Heart left ventricle (tissue), 16 donors: ENCODE measurements around the gene NR1I3. TPM values are rescaled to one million over a fixed set of nuclear protein-coding genes. Genes with fewer than 3 reads are reported as not detected.

Experiments used
- ATAC-seq, 4 donors: fragments of 200-7000 bp; cut with Tn5 transposase; one replicate each; pipeline ENCODE4 v1.9.1; 2020 to 2022; ENCODE audit warnings: moderate library complexity in 4 of 4, mild to moderate bottlenecking in 3 of 4, moderate number of reproducible peaks in 1 of 4
- DNase-seq, 5 donors: peaks; one replicate each; pipeline ENCODE4 v3.0.0-alpha.2; 2020
- H3K27ac ChIP-seq, 12 donors: fragments of 200-600 bp; sonication (generic) in 4 of 12; one replicate each; pipeline versions ENCODE4 v1.5.0 to v1.8.0; 2016 to 2022; ENCODE audit warnings: mild to moderate bottlenecking in 2 of 12
- H3K27me3 ChIP-seq, 9 donors: fragments of 200-600 bp; sonication (generic) in 2 of 9; one replicate each; pipeline versions ENCODE4 v1.5.1 to v1.8.0; 2016 to 2022; ENCODE audit warnings: mild to moderate bottlenecking in 3 of 9
- H3K36me3 ChIP-seq, 9 donors: fragments of 200-600 bp; sonication (generic) in 2 of 9; one replicate each; pipeline versions ENCODE4 v1.5.0 to v1.8.0; 2018 to 2022; ENCODE audit warnings: mild to moderate bottlenecking in 2 of 9
- H3K4me1 ChIP-seq, 12 donors: fragments of 200-600 bp; sonication (generic) in 4 of 12; one replicate each; pipeline versions ENCODE4 v1.5.0 to v1.8.0; 2016 to 2022; ENCODE audit warnings: mild to moderate bottlenecking in 3 of 12
- H3K4me3 ChIP-seq, 12 donors: fragments of 200-600 bp; sonication (generic) in 4 of 12; one replicate each; pipeline versions ENCODE4 v1.5.0 to v1.8.0; 2017 to 2022; ENCODE audit warnings: mild to moderate bottlenecking in 9 of 12, moderate library complexity in 4 of 12
- H3K9me3 ChIP-seq, 12 donors: fragments of 200-600 bp; sonication (generic) in 4 of 12; one replicate each; pipeline versions ENCODE4 v1.5.0 to v1.8.0; 2016 to 2022; ENCODE audit warnings: mild to moderate bottlenecking in 1 of 12
- CTCF ChIP-seq, 12 donors: fragments of 200-600 bp; sonication (generic) in 4 of 12; IDR thresholded peaks; one replicate each; pipeline versions ENCODE4 v1.5.0 to v1.8.0; 2018 to 2022; ENCODE audit warnings: antibody characterized with exemption in 12 of 12, mild to moderate bottlenecking in 5 of 12
- POLR2A ChIP-seq, 2 donors: fragments of 450-650 bp; IDR thresholded peaks; one replicate each; pipeline ENCODE4 v1.6.1; 2017; ENCODE audit warnings: antibody characterized with exemption in 2 of 2, mild to moderate bottlenecking in 2 of 2, moderate library complexity in 2 of 2
- WGBS, 4 donors: extraction: QIAGEN DNeasy Blood & Tissue Kit in 2 of 4; methylation state at CpG; one replicate each; pipeline versions ENCODE4 v1.1.5 to v1.1.7; 2013 to 2018; 5-methylcytosine and 5-hydroxymethylcytosine counted together
- intact Hi-C, 10 donors: fragments of 100-400 bp; cut with DNase I; formaldehyde crosslinking; loops; one replicate each; pipeline versions ENCODE4 v1.11.1 to v1.14.2; 2022
- polyA plus RNA-seq, 2 donors: library from polyadenylated mRNA; stranded (reverse); fragments of 200-250 nt; gene quantifications; one replicate each; pipeline ENCODE4 v1.2.3, GENCODE V29; 2013
- total RNA-seq, 9 donors: library from RNA; depleted of rRNA in 2 of 9; stranded (reverse); fragments of >200 nt in 2 of 9; fragmentation: NEBNext Ultra II Directional in 3 of 9; extraction: Animal tissue kit (Norgen Biotek cat#: 25700) in 3 of 9; gene quantifications; one replicate each; pipeline versions ENCODE4 v1.1.0 to v1.2.4, GENCODE V29; 2016 to 2023
- donor health status: ischemic (EF 13 %, LVEDD 7.1; RV severe dilation, severe dysfunction).
- donor health status: healthy with polysubstance abuse.
- donor health status: DM: no; HTN: yes; CAD: no.
- donor health status: DM: no; HTN: no; CAD: no.
- donor health status: ischemic (EF 25% LVEDD 6.9; RV normal size, moderate dysfunction).
- donor health status: ischemic (EF 25% LVEDD 5.7; RV mildly dilated, moderate dysfunction).
- donor health status: healthy.
- donor health status: DM: yes; HTN: yes; CAD: no.
- donor health status: ischemic (EF 35%, LVEDD 5.7; RV mildly dilated, moderate dysfunction).
- donor health status: nonischemic (EF 11% LVEDD 7.7; RV severe dilation, severe dysfunction).
- donor health status: DM: yes; HTN: yes; CAD: no.
- donor health status: PGD.
- donor health status: ischemic (EF 29% LVEDD 5.4; RV normal size, mild dysfunction).
- donor health status: nonischemic (EF 23%, LVEDD 6.1; RV moderate dilation, normal function).

The NR1I3 gene
- total and polyA plus RNA-seq, 11 donors, result 0.23 TPM; not detected in 10

GRCh38 chr1:161198194-161198896 is 39.7 kb downstream of the NR1I3 start:
- no peaks in the 10 kb centered on the region for H3K27me3 ChIP-seq
- H3K9me3 ChIP-seq, result no peaks in the 10 kb centered on the region
- H3K4me1 ChIP-seq, result peaks cover 3 to 89% (median 66%) of the 10 kb centered on the region in 12 donors
- intact Hi-C loops, result loop anchor here in 1 of 10 donors (10.0 kb wide), 1 partner anchor 186 kb away; no protein-coding TSS in a partner anchor
- peaks cover 0 to 30% (median 0%) of the 10 kb centered on the region in 9 donors for H3K36me3 ChIP-seq
- 23 to 33% (median 26%) methylated on average over 17 to 20 of the region's 20 CpGs for WGBS, 4 donors
- ATAC-seq, result no peak
- peak in 1 of 12 donors; percentile 8 for TF ChIP-seq CTCF (IDR thresholded peaks at IDR 0.05)
- TF ChIP-seq POLR2A (IDR thresholded peaks at IDR 0.05), result no peak
- H3K27ac ChIP-seq, result peak overlapping the region; percentile 93 to 99 (median 97)
- peak overlapping the region; percentile 13 to 62 (median 56) for H3K4me3 ChIP-seq
- peak in 4 of 5 donors; percentile 49 to 71 (median 52) for DNase-seq

GRCh38 chr1:161197560-161198193 is 40.3 kb downstream of the NR1I3 start:
- peak in 1 of 5 donors; percentile 63 for DNase-seq
- TF ChIP-seq POLR2A (IDR thresholded peaks at IDR 0.05) (no peak), CTCF (IDR thresholded peaks at IDR 0.05) (no peak)
- intact Hi-C loops, result loop anchor here in 1 of 10 donors (10.0 kb wide), 1 partner anchor 187 kb away; no protein-coding TSS in a partner anchor
- Histone ChIP-seq H3K4me3 (peak overlapping the region; percentile 13 to 62 (median 56)), H3K27ac (peak overlapping the region; percentile 93 to 99 (median 97)), H3K27me3 (no peaks in the 10 kb centered on the region), H3K4me1 (peaks cover 0 to 89% (median 66%) of the 10 kb centered on the region in 12 donors), H3K9me3 (no peaks in the 10 kb centered on the region), H3K36me3 (peaks cover 0 to 34% (median 0%) of the 10 kb centered on the region in 9 donors)
- WGBS, 4 donors, result 58 to 66% (median 60%) methylated on average over 11 of the region's 11 CpGs
- no peak for ATAC-seq

GRCh38 chr1:161196521-161197451 is 41.2 kb downstream of the NR1I3 start:
- Histone ChIP-seq H3K4me3 (peak overlapping the region; percentile 13 to 62 (median 56)), H3K27ac (peak overlapping the region in 10 of 12 donors; percentile 93 to 99 (median 96))

More at GRCh38 chr1:161196521-161197451, 41.2 kb downstream of the NR1I3 start:
- intact Hi-C loops, result loop anchor here in 1 of 10 donors (10.0 kb wide), 1 partner anchor 188 kb away; no protein-coding TSS in a partner anchor
- no peaks in the 10 kb centered on the region for H3K27me3 ChIP-seq
- DNase-seq (peak; percentile 54 to 72 (median 58)), ATAC-seq (peak in 2 of 4 donors; percentile 0 to 1)
- H3K36me3 ChIP-seq, result peaks cover 0 to 40% (median 3%) of the 10 kb centered on the region in 9 donors
- TF ChIP-seq CTCF (IDR thresholded peaks at IDR 0.05), result no peak
- no peak for TF ChIP-seq POLR2A (IDR thresholded peaks at IDR 0.05)
- H3K9me3 ChIP-seq, result no peaks in the 10 kb centered on the region
- H3K4me1 ChIP-seq, result peaks cover 0 to 92% (median 71%) of the 10 kb centered on the region in 12 donors
- 66 to 72% (median 69%) methylated on average over 23 to 27 of the region's 27 CpGs for WGBS, 4 donors
